HTERT RPE-1 (cell line): Measurements from ENCODE around the gene HK2.

ENCODE experiments used
- in situ Hi-C: fragments of 300-500 bp; cut with MboI; formaldehyde crosslinking; loops from 4 replicates; pipeline ENCODE4 v1.14.3; 2020; ENCODE audit warnings: low sequenced_read_pairs

HK2 gene

DNA sequence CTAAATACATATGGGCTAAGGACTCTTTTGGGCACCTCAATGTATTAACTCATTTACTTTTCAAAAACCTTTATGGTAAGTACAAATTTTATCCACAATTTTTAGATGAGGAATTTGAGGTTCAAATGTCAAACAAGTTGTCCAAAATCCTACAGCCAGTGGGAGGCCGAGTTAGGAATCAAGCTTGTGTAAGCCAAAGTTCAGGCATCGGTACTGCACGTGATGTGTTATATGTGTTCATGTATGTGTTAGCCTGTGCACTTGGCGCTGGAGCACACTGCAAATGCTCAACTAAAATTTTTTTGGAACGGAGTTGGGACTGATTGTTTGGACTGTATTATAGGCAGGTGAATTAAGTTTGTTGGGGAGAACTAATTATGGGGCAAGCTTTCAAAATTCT lies 22.7 kb downstream of the HK2 start:
- in situ Hi-C loops: no loop called here

DNA sequence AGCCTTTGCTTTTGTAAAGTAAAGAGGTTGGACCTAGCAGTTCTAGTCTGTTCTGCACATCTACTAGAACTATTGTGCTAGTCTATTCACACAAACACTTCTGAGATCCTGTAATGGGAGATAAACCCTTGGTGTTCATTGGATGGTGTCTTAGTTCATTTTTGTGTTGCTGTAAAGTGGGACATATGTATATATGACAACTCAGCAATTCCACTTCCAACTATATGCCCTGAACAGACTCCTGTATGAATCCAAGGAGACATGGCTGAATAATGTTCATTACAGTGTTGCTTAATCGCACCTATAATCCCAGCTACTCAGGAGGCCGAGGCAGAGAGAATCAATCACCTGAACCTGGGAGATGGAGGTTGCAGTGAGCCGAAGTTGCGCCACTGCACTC lies 23.3 kb downstream of the HK2 start:
- in situ Hi-C loops: no loop called here

DNA sequence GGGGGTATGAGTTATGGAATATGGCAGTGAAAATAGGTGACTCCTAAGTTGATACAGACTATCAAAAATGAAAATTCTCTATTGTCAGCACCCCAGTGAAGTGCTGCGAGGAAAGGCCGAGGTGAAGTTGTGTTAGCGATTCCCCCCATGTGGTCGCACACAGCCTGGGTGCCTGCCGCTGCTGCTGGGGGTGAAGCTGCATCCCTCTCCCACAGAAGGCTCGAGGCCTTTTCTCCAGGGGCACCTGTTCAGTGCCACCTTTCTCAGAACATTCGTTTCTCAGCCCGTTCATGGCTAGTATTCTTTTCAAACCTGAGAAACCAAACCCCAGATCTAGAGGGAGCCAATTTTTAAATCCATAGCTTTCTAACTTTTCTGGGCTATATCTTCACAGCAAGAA lies 23.8 kb downstream of the HK2 start:
- in situ Hi-C loops: no loop called here

DNA sequence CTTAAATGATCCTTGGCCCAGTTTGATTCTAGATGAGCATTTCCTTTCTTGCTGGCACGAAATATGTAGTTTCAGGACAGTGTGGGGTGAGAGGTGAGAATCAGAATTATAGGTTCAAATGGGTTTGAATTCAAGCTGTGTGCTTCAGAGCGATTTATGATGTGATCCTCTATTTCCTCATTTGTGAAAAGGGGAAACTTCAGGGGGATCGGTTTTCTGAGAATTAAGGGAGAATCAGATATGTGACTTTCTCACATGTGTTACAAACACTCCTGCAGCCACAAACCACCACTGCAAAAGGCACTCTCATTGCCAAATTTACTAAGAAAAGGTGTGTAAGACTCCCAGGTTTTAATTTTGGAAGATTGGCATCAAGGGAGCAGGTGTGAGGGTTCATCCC lies 24.4 kb downstream of the HK2 start:
- in situ Hi-C loops: no loop called here

DNA sequence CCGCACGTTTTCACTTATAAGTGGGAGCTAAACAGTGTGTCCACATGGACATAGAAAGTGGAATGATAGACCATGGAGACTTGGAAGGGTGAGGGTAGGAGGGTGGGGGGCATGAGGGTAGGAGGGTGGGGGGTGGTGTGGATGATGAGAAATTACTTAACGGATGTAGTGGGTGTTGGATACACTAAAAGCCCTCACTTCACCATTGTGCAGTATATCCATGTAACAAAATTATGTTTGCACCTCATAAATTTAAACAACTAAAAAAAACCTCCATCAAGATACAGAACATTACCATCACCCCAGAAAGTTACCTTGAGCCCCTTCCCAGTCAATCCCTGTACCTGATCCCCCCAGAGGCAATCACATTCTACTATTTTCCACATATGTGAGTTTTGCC lies 26.2 kb downstream of the HK2 start:
- in situ Hi-C loops: no loop called here

DNA sequence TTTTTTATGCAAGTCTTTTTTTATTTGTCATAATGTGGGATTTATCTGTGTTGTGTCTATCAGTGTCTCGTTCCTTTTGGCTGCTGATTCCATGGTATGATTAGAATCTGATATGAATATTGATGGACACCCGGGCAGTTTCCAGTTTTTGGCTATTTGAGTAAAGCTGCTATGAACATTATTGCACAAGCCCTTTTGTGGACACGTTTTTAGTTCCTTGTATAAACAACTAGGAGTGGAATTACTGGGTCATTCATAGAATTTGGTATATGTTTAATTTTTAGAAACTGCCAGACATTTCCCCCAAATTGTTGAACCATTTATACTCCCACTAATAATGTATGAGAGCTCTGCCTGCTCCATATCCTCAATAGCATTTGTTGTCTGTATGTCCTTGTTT lies 26.6 kb downstream of the HK2 start:
- in situ Hi-C loops: no loop called here

DNA sequence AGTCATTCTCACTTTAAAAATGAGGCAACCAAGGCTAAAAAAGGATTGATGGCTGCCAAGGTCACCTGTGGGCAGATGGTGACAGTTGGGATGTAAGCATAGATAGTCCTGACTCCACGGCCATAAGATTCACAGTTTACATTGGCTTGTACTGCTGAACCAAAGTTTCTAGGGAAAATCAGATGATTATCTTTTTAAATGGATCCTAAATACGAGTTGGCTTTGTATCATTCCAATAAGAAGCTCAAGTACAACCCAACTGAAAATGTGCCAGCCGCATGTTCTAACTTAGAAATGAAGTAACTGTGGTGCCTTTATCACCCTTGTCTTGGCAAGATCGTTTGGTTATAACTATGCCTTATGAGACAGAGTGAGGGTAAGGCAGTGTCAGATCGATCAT lies 27.6 kb downstream of the HK2 start:
- in situ Hi-C loops: no loop called here

DNA sequence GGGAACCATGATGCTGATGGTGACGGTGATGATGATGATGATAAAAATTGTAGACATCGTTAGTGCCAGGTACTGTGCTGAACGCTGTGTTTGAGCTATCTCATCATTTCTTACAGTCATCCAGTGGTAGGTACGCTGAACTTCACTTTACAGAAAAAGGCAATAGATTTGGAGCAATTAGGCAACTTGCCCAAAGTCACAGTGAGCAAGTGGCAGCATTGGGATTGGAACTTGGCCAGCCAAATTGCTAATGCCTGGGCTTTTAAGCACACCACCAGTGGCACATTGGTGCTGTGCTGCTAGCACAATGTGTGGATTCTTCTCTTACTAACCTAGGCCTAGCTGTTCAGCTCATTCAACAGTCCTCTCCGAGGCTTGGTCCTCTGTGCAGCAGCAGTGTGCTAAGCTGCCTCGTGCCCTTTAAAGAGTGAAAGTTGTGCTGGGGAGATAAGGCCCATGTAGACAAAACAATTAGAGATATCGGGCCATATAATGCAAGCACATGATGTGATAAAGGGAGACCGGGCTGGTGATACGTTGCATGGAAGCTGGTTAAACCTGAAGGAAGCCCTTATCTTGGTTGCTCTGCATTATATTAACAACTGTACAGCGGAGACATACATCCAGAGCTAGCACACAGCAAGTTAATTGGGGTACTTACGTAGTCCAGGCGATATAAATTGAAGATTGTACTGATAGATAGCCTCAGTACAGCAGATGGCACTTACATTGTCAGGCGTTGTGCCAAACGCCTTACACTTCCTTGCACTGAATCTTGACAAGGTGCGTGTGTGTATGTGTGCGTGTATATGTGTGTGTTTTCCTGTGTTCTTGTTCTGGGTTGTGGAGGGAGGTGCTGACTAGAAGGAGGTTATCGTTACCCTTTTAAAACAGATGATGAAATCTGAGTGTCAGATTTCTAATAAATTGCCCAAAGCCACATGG lies 28.4 kb downstream of the HK2 start:
- in situ Hi-C loops: no loop called here

DNA sequence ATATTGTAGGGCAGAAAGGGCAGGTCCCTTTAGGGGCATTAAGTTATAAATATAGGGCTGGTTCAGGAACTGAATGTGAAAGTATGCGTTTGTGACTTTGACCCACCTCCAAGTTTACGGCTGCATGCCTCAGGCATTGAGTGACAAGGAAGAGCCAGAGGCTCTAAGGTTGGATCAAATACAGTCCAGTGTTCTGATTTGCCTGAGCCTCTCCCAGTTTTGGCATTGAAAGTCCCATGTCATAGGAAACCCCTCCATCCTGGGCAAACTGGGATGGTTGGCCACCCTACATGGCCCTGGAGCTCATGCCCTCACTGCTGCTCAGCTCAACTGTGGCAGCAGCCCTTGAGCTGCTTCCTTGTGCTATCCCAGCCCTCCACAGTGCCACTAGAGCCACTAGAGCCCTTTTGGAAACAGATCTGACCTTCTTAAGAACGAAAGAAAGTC lies 29.9 kb downstream of the HK2 start:
- in situ Hi-C loops: no loop called here

DNA sequence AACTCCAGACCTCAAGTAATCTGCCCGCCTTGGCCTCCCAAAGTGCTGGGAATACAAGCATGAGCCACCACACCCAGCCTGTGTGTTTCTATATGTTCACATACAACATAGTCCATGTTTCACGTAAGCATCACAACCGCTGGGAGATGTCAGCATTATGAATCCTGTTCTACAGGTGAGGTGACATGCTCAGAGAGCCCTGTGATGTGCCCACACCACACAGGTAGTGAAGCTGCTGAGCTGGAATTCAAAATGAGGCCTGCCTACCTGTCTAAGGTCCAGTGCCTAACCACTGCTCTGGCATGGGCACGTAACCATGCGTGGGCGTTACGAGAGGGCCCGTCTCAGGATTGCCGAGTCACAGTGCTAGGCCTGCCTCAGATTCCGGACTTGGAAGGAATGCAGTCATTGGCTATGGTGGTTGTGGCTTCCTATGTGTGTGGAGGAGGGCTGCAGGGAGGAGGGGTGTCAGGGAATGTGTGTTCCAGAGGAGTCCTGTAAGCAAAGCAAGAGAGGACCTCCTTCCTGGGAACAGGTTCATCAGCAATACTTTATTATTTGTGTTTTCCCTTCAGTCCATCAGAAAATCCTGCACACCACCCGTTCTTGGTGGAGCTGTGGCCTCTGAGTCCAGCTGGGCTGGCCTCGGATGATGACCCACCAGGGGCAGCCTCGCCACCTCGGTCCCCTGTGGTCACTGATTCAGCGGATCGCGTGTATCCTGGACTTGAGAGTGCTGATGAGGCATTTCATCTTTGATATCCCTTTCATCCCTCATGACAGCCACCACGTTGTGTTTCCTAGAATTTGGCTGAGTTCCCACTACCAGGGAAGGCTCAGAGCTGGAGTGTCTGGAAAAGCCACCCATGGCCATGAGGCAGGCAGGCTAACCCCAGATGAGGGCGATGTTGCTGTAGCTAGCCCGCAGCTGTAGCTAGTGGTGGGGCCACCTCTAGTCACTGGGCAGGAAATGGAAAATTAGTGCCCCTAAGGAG lies 31.1 kb downstream of the HK2 start:
- in situ Hi-C loops: no loop called here

DNA sequence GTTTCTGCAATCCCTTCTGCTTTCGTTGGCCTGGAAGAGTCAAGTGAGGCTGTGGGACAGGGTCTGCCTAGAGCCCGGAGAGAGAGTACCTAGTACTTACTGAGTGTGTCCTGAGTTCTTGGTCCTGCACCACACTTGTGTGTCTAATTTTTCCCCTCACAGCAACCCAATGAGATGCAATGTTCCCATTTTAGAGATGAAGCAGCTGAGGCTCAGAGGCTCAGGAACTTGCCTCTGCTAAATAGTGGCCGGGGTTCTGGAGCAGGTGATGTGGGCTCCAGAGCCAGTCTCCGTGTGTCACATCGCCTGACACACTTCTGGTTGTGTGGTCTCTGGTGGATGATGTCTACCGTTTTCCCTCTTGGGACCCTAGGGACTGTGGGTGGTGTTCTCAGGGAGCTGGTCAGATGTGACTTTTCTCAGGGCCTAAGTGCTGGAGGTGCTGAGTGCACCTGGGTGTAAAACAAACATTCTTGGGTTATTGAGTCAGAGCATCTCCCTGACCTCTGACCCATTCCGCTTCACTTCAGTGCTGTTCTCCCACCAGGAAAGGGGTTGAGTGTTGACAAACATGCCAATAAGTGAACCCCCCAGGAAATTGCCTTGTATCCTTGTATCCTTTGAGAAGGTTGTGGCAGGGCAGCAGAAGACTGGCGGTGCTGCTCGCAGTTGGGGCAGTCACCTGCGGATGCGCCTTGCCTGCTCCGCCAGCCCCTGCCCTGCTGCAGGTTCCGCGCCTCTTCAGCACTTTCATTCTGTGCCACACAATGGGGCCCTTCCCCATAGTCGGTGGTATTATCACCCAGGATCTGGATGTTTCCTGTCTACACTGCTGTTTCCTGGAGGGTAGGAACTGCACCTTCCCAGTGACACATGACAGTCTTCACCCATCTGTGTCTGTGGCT lies 32.1 kb downstream of the HK2 start:
- in situ Hi-C loops: no loop called here

DNA sequence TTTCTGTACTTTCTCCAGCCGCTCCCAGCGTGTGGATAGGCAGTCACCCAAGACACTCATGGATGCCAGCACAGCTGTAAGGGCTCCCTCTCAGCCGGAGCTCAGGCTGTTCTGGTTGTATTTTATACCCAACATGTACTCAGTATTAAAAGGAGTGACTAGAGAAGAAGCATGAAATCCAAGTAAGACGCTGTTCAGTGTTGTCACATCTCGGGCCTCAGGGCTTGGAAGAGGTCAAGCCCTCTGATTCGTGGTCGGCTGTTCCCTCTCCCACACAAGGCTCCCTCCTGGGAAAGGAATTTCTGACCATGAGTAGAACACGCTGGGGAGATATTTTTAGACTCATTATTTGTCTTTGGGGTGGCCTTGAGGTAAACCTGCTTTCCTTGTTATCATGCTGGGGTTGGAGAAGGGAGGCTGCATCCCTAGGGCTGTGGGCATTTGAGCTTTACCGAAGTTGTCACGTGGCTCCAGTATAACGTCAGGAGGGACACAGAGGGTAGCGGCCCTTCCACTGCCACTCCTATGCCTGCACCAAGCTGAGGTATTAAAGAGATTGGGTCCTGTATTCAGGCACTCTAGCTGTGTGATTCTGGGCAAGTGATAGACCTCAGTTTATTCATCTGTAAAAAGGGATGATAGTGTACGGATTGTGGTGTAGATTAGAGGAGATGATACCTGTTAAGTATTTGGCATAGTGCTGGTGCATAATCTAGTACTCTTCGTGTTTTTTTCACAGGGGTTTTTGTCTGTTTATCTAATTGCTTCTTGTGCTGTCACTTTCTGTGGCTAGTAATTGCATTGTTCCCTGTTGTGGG lies 34.1 kb downstream of the HK2 start:
- in situ Hi-C loops: no loop called here

DNA sequence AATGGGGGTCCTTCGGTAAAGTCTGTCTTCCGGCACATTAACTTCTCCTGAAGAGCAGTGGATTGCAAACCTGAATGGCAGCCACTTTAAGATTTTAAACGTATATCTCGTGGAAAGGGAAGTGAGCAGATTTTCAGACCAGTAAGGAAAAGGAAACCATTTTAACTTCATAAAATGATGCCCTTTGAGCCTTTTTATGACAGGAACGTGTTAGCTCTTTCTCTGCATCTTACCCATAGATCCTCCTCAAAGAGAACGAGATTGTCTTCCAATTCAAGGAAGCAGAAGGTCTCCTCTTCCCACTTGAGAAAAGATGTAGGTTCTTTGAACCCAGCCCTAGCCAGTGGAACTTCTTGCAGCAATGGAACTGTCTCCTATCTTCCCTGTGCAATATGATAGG lies 35.6 kb downstream of the HK2 start:
- in situ Hi-C loops: no loop called here

DNA sequence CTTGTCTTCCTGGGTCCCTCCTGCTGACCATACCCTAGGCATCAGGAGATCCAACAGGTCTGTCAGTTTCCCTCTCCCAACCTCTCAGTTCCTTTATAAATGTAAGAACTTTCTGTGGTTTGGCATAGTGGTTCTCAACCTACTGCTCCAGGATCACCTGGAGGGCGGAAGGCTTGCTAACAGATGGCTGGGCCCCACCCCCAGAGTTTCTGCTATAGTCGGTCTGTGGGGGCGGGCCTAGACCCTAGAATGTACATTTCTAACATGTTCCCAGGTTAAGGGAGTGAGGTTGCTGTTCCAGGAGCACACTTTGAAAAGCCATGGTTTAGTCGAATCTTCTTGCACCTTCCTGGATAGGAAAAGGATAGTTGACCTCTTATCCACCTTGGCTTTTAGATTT lies 37.0 kb downstream of the HK2 start:
- in situ Hi-C loops: no loop called here

DNA sequence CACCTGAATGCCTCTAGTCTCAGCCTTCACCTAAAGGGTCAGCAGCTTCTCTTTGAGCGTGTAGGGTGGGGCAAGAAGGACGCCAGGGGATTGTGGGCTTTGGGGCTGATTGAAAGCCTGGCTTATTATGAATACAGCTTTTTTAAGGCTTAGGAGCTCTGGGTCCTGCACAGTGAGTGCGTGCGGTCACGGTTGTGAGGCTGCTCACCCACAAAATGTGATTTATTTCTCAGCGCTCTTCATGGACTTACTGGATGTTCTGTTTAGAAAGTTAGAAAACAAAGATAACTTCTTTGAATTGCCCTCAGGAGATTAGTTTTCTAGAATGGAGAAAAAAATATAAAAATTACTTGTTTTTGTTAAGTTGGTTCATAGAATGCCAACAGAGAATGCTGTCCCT lies 37.5 kb downstream of the HK2 start:
- in situ Hi-C loops: no loop called here

DNA sequence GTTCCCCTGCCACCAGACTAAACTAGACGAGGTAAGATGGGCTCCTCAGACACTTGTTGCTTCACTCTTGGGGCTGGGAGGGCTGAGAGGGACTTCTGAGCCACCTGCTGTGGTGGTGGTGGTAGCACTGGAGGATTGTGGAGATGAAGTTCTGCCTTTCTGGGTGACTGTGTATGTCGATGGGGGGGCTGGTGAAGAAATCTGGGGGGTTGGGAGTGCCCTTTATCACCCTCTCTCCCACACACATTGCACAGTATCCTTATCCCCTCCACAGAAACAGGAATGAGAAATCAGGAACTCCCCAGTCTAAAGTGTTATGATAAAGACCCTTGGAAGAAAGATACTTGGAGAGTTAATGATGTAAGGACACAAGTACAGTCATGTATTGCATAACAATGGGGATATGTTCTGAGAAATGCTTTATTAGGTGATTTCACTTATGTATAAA lies 38.5 kb downstream of the HK2 start:
- in situ Hi-C loops: no loop called here

DNA sequence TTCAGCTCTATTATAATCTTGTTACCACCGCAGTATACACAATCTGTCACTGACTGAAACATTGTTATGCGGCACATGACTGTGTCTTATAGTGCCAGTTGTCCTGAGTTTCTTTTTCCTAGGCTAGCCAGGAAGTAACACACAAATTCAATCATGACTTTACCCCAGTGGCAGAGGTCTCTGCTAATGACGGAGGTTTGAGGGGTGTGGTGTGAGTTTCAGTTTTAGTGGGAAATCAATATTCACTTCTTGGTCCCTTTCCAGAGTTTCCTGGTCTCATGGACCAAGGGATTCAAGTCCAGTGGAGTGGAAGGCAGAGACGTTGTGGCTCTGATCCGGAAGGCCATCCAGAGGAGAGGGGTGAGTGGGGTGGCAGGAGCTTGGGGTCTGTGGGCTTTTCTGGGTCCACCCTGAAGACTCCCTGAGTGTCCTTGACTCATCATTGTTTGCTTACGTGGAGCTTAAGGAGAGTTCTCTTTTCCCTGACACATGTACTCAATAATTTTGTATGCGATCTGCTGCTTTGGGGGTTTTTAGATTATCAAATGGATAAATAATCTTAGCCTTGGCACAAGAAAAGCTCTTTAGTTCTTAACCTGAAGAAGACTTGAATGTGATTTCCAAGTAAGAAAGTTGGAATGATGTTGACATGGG lies 39.2 kb downstream of the HK2 start:
- in situ Hi-C loops: no loop called here

DNA sequence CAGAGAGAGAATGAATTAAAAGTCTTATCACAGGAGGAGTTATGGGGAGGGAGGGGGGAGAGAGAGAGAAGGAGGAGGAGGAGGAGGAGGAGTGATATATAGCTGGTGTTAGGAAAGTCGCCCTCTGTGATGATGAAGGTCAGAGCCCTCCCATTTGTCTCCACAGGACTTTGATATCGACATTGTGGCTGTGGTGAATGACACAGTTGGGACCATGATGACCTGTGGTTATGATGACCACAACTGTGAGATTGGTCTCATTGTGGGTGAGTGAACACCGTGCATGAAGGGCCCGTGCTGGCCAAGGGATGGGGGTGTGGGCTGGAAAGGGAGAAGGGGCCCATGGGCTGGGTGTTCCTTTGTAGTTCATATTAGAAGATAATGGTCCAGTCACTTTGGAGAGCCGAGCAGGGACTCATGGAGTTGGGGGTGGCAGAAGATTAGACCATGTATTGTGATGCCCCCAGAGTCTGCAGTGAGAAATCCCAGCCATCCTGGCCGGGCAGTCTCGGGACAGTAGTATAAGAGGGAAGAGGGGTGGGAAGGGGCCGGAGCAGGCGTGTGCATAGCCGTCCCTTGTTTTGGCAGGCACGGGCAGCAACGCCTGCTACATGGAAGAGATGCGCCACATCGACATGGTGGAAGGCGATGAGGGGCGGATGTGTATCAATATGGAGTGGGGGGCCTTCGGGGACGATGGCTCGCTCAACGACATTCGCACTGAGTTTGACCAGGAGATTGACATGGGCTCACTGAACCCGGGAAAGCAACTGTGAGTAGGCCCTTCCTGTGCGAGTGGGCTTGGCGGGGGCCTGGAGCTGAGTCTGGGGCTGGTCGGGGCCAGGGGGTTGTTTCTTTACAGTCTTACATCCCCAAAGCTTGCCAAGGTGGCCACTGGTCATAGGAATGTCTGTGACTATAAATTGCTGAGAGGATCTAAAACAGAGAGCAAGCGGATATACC lies 40.0 kb downstream of the HK2 start:
- in situ Hi-C loops: no loop called here
